ENCODE measurements around the gene ATP5ME.

ATP5ME gene

DNA sequence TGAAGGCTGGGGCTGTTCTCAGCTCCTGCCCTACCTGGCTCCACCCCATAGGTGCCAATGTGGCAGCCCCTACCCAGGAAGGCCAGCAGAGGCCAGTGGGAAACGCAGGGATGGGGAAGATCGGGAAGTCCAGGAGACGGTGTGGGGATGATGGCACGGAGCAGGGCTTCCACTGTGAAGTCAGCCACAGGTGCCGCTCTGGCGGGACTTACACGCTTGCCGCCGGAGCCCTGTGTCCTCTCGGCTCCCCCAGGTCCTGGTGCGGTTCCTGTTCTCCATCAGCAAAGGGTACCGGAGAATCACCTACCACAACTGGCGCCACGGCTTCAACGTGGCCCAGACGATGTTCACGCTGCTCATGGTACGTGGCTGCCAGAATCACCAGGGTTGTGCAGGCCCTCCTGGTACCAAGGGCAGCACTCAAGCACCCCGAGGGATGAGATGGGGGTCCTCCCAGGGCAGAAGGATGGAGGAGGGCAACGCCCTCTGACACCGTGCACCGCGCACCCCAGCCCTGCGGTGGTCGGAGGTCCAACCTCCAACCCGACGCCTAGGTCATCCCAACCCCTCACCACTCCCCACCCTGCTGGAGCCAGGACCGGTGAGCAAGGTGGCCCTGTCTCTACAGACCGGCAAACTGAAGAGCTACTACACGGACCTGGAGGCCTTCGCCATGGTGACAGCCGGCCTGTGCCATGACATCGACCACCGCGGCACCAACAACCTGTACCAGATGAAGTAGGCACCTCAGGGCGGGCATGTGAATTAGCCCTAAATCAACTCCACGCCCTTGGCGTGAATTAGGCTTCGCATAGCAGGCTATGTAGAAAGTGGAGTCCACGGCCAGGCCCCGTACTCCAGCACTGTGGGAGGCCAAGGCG lies 12.0 kb downstream of the ATP5ME start:
- Histone ChIP-seq H3K27ac (replicated peaks) (no peak overlapping the region), H3K4me3 (replicated peaks; ENCODE audit: insufficient read depth, low read length) (no peak overlapping the region), H3K27me3 (ENCODE audit: insufficient read depth, poor library complexity, severe bottlenecking) (peaks cover 10% of the 10 kb centered on the region)
- no peak for DNase-seq (ENCODE audit: low read depth in 1 of 2, low spot score in 1 of 2)
- no peak for TF ChIP-seq SPI1 (IDR thresholded peaks at IDR 0.05; ENCODE audit: borderline replicate concordance, low read depth)
- TF ChIP-seq GABPA (IDR thresholded peaks at IDR 0.05; ENCODE audit: low read depth), result no peak
- no peak for TF ChIP-seq POLR2AphosphoS5 (IDR thresholded peaks at IDR 0.05; ENCODE audit: low read depth)
- TF ChIP-seq REST (IDR thresholded peaks at IDR 0.05; ENCODE audit: insufficient replicate concordance, low read depth), result no peak
- TF ChIP-seq CTCF (IDR thresholded peaks at IDR 0.05; ENCODE audit: insufficient read depth, low read length), result no peak

DNA sequence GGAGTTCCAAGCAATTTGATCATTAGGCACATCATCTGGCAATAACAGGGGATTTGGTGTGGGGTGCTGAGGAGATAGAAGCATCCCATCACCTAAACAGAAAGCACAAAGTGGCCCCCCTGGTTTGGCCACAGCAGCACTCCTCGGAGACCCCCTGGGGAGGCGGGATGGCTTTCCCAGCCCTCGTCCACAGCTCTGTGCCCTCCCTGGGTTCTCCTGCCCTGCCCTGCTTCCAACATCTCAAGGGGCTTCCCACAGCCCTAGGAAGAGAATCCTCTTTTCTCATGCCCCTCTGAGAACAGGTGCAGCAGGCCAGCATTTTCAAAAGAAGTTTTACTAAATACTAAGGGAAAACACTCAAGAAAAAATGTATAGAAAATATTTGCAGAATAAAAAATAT lies 12.8 kb downstream of the ATP5ME start:
- H3K27ac ChIP-seq (replicated peaks), result no peak overlapping the region
- H3K4me3 ChIP-seq (replicated peaks; ENCODE audit: insufficient read depth, low read length), result no peak overlapping the region
- DNase-seq (ENCODE audit: low read depth in 1 of 2, low spot score in 1 of 2), result no peak
- TF ChIP-seq POLR2AphosphoS5 (IDR thresholded peaks at IDR 0.05; ENCODE audit: low read depth), result no peak
- TF ChIP-seq SPI1 (IDR thresholded peaks at IDR 0.05; ENCODE audit: borderline replicate concordance, low read depth), result no peak
- TF ChIP-seq REST (IDR thresholded peaks at IDR 0.05; ENCODE audit: insufficient replicate concordance, low read depth), result no peak
- no peak for TF ChIP-seq GABPA (IDR thresholded peaks at IDR 0.05; ENCODE audit: low read depth)
- TF ChIP-seq CTCF (IDR thresholded peaks at IDR 0.05; ENCODE audit: insufficient read depth, low read length), result no peak
- peaks cover 10% of the 10 kb centered on the region for H3K27me3 ChIP-seq (ENCODE audit: insufficient read depth, poor library complexity, severe bottlenecking)

GRCh38 chr4:660401-660800 lies 13.7 kb downstream of the ATP5ME start:
- H3K27ac ChIP-seq (replicated peaks), result no peak overlapping the region
- peaks cover 10% of the 10 kb centered on the region for H3K27me3 ChIP-seq (ENCODE audit: insufficient read depth, poor library complexity, severe bottlenecking)
- no peak for TF ChIP-seq CTCF (IDR thresholded peaks at IDR 0.05; ENCODE audit: insufficient read depth, low read length)
- no peak for TF ChIP-seq GABPA (IDR thresholded peaks at IDR 0.05; ENCODE audit: low read depth)
- no peak for TF ChIP-seq SPI1 (IDR thresholded peaks at IDR 0.05; ENCODE audit: borderline replicate concordance, low read depth)
- TF ChIP-seq POLR2AphosphoS5 (IDR thresholded peaks at IDR 0.05; ENCODE audit: low read depth), result no peak
- no peak for TF ChIP-seq REST (IDR thresholded peaks at IDR 0.05; ENCODE audit: insufficient replicate concordance, low read depth)
- DNase-seq (ENCODE audit: low read depth in 1 of 2, low spot score in 1 of 2), result no peak
- H3K4me3 ChIP-seq (replicated peaks; ENCODE audit: insufficient read depth, low read length), result no peak overlapping the region
